CD4-positive, alpha-beta T cell treated with Interleukin-21 for 1 hour (primary cell): ENCODE measurements around the gene ARHGDIA.
A peak's percentile ranks its signal among the peaks of the same experiment; 100 is the strongest.

Experiments used
- DNase-seq: peaks from one replicate; pipeline ENCODE4 v3.0.0-alpha.2; 2020

The ARHGDIA gene

GRCh38 chr17:81885869-81886548 lies 14.9 kb upstream of the ARHGDIA start:
- no peak for DNase-seq

GRCh38 chr17:81885454-81885853 lies 14.3 kb upstream of the ARHGDIA start:
- no peak for DNase-seq

DNA sequence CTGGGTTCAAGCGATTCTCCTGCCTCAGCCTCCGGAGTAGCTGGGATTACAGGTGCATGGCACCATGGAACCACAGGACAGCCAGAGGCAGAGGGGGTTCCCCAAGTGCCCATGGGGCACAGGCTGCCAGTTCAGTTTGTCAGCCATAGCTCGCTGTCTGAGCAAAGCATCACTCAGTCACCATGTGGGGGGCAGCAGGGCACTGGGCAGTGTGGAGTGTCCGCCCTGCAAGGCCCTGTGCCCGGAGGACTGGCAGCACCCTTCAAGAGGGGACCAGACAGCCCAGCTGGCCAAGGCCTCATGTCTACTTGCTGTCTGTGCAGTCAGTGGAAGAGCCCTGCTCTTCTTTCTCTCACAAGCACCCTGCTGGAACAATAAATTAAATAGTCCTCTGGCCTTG lies 13.8 kb upstream of the ARHGDIA start:
- DNase-seq: no peak

GRCh38 chr17:81884520-81884919 lies 13.4 kb upstream of the ARHGDIA start:
- DNase-seq: no peak

- no peak for DNase-seq
Observed at GRCh38 chr17:81879121-81879520, 8.0 kb upstream of the ARHGDIA start.

GRCh38 chr17:81878294-81878693 lies 7.2 kb upstream of the ARHGDIA start:
- DNase-seq: no peak

- DNase-seq: no peak
Observed at GRCh38 chr17:81877569-81877968, 6.4 kb upstream of the ARHGDIA start.

GRCh38 chr17:81871387-81872230 lies 472 bp upstream of the ARHGDIA start:
- peak; percentile 96 for DNase-seq

- peak; percentile 53 for DNase-seq
Observed at GRCh38 chr17:81870131-81870980, 781 bp downstream of the ARHGDIA start.

GRCh38 chr17:81869221-81870130 lies 1.7 kb downstream of the ARHGDIA start:
- no peak for DNase-seq

- no peak for DNase-seq
Observed at GRCh38 chr17:81868674-81869220, 2.4 kb downstream of the ARHGDIA start.

DNA sequence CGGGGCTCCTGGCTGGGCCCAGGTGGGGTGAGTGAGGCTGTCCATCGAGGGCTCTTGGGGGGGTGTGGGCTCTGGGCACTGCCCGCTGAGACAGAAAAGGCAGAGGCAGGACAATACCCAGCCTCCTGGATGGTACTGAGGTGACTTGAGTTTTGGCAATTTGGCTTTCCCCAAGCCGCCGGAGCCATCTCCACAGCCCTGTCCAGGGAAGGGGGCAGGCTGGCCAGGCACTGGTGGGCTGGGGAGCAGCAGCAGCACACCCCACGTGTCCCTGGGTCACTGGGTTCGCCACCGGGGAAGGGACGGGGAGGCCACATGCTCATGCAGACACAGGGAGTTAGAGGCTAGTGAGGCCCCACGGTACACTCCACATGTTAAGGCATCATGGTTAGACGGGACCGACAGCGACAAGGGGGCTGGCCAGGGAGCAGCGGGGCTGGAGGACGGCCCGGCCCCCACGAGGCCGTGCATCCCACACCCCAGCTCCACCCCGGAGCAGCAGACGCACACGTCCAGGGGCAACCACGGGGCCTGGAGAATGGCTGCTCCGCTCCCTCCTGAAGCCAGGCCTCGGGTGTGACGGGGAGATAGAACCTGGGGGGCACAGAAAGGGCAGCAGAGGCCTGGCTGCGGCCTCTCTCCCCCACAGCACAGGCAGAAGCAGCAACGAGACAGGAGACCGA lies 3.0 kb downstream of the ARHGDIA start:
- no peak for DNase-seq

GRCh38 chr17:81867170-81867990 lies 3.8 kb downstream of the ARHGDIA start:
- peak; percentile 37 for DNase-seq

DNA sequence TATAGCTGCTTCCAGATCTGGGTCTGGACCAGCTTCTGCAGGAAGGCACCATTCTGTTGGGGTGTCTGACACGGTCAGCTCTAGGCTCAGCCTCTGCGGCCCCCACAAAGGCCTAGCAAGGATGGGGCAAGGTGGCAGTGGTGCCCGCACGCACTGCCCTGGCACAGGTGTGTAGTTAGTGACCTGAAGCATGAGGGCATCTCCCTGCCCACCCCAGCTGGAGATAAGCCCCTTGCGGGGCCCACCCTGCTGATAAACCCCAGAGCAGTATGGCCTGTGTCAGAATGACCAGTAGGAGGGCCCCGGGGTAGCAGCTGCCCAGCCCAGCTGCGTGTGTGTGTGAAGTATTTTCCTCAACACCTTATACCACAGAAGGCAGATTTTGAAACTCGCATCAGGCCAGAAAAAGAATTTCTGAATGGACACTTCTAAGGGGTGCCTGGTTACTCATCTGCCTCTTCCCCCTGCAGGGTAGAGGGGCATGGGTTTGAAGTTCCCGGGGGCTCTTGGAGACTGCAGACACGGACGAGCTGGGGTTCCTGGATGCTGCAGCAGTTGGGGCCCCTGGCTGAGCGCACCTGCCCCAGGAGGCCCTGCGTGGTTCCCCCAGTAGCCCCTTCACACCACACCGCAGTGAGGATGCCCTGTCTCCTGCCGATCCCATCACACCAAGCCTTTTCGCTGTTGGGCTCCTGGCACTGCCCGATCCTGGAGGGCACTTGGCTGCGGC lies 4.5 kb downstream of the ARHGDIA start:
- DNase-seq: no peak

DNA sequence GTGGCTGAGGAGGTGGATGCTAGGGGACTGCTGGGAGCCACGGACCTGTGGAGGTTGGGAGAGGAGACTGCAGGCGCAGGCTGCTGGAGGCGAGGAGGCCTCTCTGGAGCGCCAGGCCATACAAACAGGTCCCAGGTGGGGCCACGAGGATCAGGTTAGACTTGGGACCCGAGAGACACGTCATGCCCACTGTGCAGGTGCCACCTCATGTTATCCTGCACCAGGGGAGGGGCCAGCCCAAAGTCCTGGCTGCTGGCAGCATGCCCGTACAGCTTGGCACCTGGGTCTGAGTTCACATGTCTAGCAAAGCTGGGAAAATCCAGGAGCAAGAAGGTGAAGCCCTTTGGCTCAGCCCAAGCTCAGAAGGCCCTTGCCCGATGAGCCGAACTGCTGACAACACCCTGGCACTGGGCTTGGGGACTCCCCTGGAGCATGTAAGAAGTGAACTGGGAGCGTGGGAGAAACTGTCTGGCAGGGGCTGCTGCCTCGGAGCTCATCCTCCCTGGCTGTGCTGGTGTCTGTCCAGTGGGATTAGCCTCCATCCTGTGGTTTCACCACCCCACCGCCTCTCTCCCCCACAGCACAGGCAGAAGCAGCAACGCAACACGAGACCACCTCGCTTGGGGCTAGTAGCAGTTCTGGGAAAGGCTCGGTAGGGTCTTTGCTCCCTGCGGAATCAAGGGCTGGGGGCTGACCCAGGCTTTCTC lies 5.3 kb downstream of the ARHGDIA start:
- DNase-seq: no peak

DNA sequence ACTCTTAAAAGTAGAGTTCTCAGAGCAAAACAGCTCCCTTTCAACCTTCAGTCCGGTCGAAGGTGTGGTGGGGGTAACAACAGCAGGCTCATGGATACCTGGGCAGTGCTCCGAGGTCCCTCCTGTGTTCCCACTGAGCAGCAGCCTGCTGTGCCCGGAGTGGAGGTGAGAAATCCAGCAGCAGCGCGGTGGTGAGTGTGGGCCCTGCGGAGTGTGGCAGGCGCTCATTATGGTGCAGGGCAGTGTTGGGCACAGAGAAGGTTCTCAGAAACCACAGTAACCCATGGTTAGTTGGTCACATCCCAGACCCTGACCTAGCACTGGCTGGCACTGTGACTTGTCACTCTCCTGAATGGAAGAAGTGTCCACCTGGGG lies 5.8 kb downstream of the ARHGDIA start:
- DNase-seq: no peak

GRCh38 chr17:81863833-81864768 lies 7.0 kb downstream of the ARHGDIA start:
- no peak for DNase-seq

DNA sequence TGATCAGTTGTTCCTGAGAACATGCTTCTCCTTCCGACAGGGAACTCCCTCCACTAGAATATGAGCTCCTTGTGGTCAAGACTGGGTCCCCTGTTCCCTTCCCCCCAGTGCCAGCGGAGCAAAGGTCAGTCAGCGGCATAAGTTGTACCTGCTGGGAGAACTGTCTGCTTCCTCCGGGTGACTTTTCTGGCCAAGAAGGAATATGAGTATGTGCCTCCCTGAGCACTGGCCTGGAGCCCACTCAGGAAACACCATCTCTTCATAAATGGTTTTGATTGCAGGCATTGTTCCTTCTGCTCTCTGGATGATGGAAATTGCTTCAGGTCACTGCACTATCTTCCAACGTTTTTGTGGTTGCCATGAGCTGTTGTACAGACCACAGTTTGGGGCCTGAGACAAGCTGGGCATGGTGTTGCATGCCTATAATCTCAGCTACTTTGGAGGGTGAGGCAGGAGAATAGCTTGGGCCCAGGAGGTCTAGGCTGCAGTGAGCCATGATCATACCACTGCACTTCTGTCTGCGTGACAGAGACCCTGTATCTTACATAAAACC lies 7.9 kb downstream of the ARHGDIA start:
- DNase-seq: no peak
